Transverse colon (tissue), 4 donors: Measurements from ENCODE around the gene PPM1H.

Source experiments
- CTCF ChIP-seq, 5 experiments: fragments of 200-600 bp in 3 of 5; fragments of 450-650 bp in 2 of 5; sonication (generic) in 3 of 5; IDR thresholded peaks; 1 replicate in 2 of 5; 2 replicates in 3 of 5; pipeline ENCODE4 v1.5.1; 2016 to 2017; ENCODE audit warnings: antibody characterized with exemption in 5 of 5, inconsistent platforms in 3 of 5, mild to moderate bottlenecking in 2 of 5, moderate library complexity in 1 of 5
- POLR2A ChIP-seq: fragments of 450-650 bp; IDR thresholded peaks from one replicate; pipeline ENCODE4 v1.6.1; 2016; ENCODE audit warnings: antibody characterized with exemption, mild to moderate bottlenecking, moderate library complexity
- POLR2AphosphoS5 ChIP-seq, 3 donors: sonication (generic); formaldehyde crosslinking; IDR thresholded peaks; one replicate each; pipeline ENCODE4 v1.6.1; 2016; ENCODE audit warnings: antibody characterized with exemption in 3 of 3

- TF ChIP-seq POLR2A (no peak), CTCF (IDR thresholded peaks at IDR 0.05) (no peak), POLR2AphosphoS5 (IDR thresholded peaks at IDR 0.05) (no peak)
Measured at GRCh38 chr12:62833634-62834033, 101.3 kb downstream of the PPM1H start.
